Raji (cell line): ENCODE results near the gene NOP10.

Source experiments
- POLR2A ChIP-seq: IDR thresholded peaks from 2 replicates; pipeline ENCODE4 v1.6.1; 2011; ENCODE audit warnings: low read depth, low read length, control low read depth; ENCODE audit not compliant: insufficient read depth

Gene NOP10

GRCh38 chr15:34360298-34360697 lies 17.4 kb upstream of the NOP10 start:
- TF ChIP-seq POLR2A, result no peak

DNA sequence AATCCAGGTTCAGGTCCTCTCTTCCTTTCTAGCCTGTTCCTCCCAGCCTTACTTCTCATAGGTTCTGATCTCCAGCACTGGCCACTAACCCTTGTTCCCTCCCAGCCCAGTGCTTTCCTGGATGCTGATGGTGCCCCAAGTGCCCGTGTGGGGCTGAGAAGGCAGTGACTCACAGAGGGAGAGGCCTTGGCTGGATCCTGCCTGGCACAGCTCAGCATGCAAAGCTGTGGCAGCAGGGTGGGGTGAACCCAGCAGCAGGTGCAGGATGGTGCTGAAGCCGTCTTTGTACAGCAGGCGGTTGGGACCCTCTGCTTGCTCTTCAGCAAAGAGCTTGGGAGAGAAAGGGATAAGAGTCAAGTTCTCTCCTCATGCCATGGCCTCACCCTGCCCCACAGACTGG lies 16.5 kb upstream of the NOP10 start:
- TF ChIP-seq POLR2A, result no peak

GRCh38 chr15:34358948-34359347 lies 16.0 kb upstream of the NOP10 start:
- TF ChIP-seq POLR2A, result no peak

- TF ChIP-seq POLR2A, result no peak
Observed at GRCh38 chr15:34358367-34358766, 15.4 kb upstream of the NOP10 start.

GRCh38 chr15:34357653-34358052 lies 14.7 kb upstream of the NOP10 start:
- TF ChIP-seq POLR2A, result no peak

GRCh38 chr15:34355241-34355640 lies 12.3 kb upstream of the NOP10 start:
- TF ChIP-seq POLR2A, result no peak

- TF ChIP-seq POLR2A, result no peak
Observed at GRCh38 chr15:34354286-34354685, 11.3 kb upstream of the NOP10 start.

DNA sequence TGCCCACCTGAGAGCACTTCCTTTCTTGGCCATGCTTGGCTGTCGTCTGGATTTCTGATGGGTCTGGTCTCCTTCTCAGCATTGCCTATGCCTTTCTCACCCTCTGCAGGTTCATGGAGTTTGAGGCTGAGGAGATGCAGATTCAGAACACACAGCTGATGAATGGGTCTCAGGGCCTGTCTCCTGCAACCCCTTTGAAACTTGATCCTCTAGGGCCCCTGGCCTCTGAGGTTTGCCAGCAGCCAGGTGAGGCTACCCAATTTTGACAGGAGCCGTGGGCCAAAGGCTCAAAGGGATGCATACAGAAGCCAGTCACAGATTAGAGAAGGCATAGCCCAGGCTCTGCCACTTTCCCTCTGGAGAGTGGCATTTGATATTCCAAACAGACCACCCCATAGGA lies 10.7 kb upstream of the NOP10 start:
- no peak for TF ChIP-seq POLR2A

DNA sequence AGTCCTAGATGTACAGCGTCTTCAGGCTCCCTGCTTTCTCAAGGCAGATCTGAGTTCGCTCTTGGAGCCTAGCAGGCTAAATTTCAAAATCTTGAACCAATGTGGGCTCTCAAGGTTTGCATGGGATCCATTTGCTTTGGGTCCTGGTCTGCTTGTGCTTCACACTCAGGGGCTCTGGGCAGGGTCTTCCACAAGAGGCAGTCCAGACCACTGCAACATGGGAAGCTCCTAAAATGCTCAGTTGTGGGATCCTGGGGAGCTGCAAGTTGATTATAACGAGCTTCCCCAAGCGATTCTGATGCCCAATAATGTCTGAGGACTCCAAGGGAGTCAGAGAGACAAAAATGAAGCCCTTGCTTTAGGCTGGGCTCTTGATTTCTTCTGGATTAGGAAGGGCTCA lies 6.8 kb upstream of the NOP10 start:
- no peak for TF ChIP-seq POLR2A

DNA sequence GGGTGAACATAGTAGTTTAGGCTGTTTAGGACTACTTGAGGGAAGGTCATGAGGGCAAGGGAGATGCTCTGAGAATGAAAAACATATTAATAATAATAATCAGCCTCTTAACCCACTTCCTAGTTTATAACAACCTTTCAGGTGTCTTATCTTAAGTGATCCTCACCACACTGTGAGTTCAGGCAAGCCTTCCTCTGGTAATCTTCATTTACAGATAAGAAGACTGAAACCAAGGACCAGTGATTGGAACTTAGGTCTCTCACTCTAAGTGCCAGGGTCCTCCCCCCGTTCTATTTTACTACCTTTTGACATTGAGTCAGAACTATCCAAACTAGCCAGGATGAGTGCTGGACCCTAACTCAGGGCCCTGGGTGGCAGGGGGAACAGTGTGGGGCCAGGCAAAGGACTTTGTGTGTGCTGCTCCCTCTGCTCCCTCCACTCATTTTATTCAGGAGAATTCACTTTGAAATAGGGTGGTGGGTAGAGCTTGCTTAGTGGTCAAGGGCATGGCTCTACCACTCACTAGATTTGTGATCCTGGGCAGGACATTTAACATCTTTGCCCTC lies 5.9 kb upstream of the NOP10 start:
- TF ChIP-seq POLR2A, result no peak

GRCh38 chr15:34347951-34348638 lies 5.2 kb upstream of the NOP10 start:
- TF ChIP-seq POLR2A, result no peak

DNA sequence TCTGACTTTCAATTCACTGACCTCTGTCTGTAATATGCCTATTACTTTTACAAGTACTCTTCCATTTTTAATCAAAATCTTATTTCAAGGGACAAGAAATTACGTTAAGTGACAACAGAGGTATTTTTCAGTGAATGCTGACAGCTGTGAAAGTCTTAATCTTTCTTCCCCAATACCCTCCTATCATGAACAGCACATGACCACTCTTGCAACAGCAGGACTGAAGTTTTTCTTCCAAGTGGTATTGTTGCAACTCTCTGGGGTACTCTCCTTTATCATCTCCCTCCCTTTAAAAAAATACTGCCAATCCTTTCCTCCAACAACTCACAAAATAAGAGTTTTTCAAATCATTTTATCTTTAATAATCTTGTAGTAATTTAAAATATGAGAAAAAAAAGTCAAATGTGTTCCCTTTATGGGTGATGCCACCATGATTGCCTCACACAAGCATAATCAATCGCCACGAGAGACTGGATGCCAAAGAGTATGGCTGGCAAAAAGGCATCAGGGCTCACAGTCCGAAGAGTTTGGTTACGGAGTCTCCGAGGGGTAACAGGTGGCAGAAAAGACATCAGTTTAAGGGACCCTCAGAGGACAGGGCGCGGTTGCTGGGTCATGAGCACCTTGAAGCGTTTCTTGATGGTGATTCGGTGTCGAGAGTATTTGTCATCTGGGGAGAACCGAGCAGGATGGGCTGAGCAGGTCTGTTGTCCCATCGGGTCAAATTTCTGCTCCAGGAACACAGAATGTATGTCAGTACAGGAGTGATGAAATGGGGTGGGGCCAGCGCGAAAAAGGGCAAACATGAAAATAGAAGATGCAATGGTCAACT lies 1.3 kb downstream of the NOP10 start:
- no peak for TF ChIP-seq POLR2A

- no peak for TF ChIP-seq POLR2A
Observed at GRCh38 chr15:34339946-34340345, 3.0 kb downstream of the NOP10 start.

DNA sequence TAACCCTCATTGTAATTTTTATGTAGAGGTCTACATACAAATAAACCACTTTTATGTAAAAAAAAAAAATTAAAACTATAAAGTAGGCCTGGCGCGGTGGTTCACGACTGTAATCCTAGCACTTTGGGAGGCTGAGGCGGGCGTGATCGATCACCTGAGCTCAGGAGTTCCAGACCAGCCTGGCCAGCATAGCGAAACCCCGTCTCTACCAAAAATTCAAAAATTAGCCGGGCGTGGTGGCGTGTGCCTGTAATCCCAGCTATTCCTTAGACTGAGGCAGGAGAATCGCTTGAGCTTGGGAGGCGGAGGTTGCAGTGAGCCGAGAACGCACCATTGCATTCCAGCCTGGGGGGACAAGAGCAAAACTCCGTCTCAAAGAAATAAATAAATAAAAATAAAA lies 4.6 kb downstream of the NOP10 start:
- TF ChIP-seq POLR2A, result no peak

- peak; percentile 69 for TF ChIP-seq POLR2A
Observed at GRCh38 chr15:34337557-34338306, 5.2 kb downstream of the NOP10 start, which contains the start of gene SLC12A6. Gene SLC12A6 (minus strand): TSS chr15:34337781. CDS start chr15:34336680, 1,101 bp downstream.
